Effector CD4-positive, alpha-beta T cell (primary cell): ENCODE measurements around the gene VANGL2. TPM values are rescaled to one million over a fixed set of nuclear protein-coding genes. Genes with fewer than 3 reads are reported as not detected.

Experiments used
- DNase-seq: peaks from one replicate; pipeline ENCODE4 v3.0.0-alpha.2; 2020
- total RNA-seq: gene quantifications from one replicate; lab custom pipeline; 2026; lab: John Stamatoyannopoulos, UW

The VANGL2 gene
- total RNA-seq = not detected

GRCh38 chr1:160400223-160400645, at the start of gene VANGL2:
Gene VANGL2, plus strand, starts transcription at chr1:160400564. Its CDS starts 15,274 bp downstream, at chr1:160415838.
- no peak for DNase-seq

- DNase-seq = no peak
These were observed 48.7 kb upstream of the VANGL2 start for GRCh38 chr1:160351629-160352028.

- DNase-seq = no peak
These were observed 47.8 kb upstream of the VANGL2 start for GRCh38 chr1:160352555-160352954.

- DNase-seq = no peak
These were observed 47.1 kb upstream of the VANGL2 start for GRCh38 chr1:160353223-160353622.

- no peak for DNase-seq
These were observed 45.9 kb upstream of the VANGL2 start for GRCh38 chr1:160354388-160354985.

- DNase-seq = no peak
These were observed 42.9 kb upstream of the VANGL2 start for GRCh38 chr1:160357286-160358002.

GRCh38 chr1:160358073-160358472, 42.3 kb upstream of the VANGL2 start:
- DNase-seq = no peak

GRCh38 chr1:160359559-160360226, 40.7 kb upstream of the VANGL2 start:
- no peak for DNase-seq

GRCh38 chr1:160360227-160360695, 40.1 kb upstream of the VANGL2 start:
- no peak for DNase-seq

GRCh38 chr1:160361199-160361598, 39.2 kb upstream of the VANGL2 start:
- no peak for DNase-seq

- DNase-seq = no peak
These were observed 38.6 kb upstream of the VANGL2 start for GRCh38 chr1:160361814-160362167.

GRCh38 chr1:160362168-160362957, 38.0 kb upstream of the VANGL2 start:
- DNase-seq = no peak

- DNase-seq = no peak
These were observed 37.4 kb upstream of the VANGL2 start for GRCh38 chr1:160363010-160363409.

- DNase-seq = no peak
These were observed 36.2 kb upstream of the VANGL2 start for GRCh38 chr1:160363951-160364735.

GRCh38 chr1:160365325-160365724, 35.0 kb upstream of the VANGL2 start:
- no peak for DNase-seq

GRCh38 chr1:160366731-160367515, 33.4 kb upstream of the VANGL2 start, which contains the start of gene NHLH1:
Gene NHLH1, plus strand, starts transcription at chr1:160367071. Its CDS starts 3,661 bp downstream, at chr1:160370732.
- no peak for DNase-seq

- DNase-seq = no peak
These were observed 32.9 kb upstream of the VANGL2 start for GRCh38 chr1:160367516-160367900.

GRCh38 chr1:160367934-160368923, 32.1 kb upstream of the VANGL2 start:
- DNase-seq = no peak

- DNase-seq = no peak
These were observed 31.3 kb upstream of the VANGL2 start for GRCh38 chr1:160369087-160369486.
